Fibroblast of skin of abdomen (primary cell): ENCODE results near the gene ELP4. TPM values are rescaled to one million over a fixed set of nuclear protein-coding genes. Genes with fewer than 3 reads are reported as not detected.
"Not testable (repeated sequence)": the region's sequence is repeated elsewhere in the genome, so short reads cannot be mapped to it uniquely, and the experiment has no call there.

Experiments
- DNase-seq: peaks from one replicate; pipeline ENCODE4 v3.0.0-alpha.2; 2013
- polyA plus RNA-seq, 2 experiments: library from polyadenylated mRNA; unstranded; fragments of 120-200 nt; gene quantifications; one replicate each; pipeline ENCODE4 v1.2.1, GENCODE V29; 2013; ENCODE audit not compliant: insufficient read length in 2 of 2

ELP4 gene, protein sequence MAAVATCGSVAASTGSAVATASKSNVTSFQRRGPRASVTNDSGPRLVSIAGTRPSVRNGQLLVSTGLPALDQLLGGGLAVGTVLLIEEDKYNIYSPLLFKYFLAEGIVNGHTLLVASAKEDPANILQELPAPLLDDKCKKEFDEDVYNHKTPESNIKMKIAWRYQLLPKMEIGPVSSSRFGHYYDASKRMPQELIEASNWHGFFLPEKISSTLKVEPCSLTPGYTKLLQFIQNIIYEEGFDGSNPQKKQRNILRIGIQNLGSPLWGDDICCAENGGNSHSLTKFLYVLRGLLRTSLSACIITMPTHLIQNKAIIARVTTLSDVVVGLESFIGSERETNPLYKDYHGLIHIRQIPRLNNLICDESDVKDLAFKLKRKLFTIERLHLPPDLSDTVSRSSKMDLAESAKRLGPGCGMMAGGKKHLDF
- polyA plus RNA-seq (2013, experiment 1 of 2; ENCODE audit: insufficient read length) = 15.0 TPM
- 15.0 TPM for polyA plus RNA-seq (2013, experiment 2 of 2; ENCODE audit: insufficient read length)

DNA sequence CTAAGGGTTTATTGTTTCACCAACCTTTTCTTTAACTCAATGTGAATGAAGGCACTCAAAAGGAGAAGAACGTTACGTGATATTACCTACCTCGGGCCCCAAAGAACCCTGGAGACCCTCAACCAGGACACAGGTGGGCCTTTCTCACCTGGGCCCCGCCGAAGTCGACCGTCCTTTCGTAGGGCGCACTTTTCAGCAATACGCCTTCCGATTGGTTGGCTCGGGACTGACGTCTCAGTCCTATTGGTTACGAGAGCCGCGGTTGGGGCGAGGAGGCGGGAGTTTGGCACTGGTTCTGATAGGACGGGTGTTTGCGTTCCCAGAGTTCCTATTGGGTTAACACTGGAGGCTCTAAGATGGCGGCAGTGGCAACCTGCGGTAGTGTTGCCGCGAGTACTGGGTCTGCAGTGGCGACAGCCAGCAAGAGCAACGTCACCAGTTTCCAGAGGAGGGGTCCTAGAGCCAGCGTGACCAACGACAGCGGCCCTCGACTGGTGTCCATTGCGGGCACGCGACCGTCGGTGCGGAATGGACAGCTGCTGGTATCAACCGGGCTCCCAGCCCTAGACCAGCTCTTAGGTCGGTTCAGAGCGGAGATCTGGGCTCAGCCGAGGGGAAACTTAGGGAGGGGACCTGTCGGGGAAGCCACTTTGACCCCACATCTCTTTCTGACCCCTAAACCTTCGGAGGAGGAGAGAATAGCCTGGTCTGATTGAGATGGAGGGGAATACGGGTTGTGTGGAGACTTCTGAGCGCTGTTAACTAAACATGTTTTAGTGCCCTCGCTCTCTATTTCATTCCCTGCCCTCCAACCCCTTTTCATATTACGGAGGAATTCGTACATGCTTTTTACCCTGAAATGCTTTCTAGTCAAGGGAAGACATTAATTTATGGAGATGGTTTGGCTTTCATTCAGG, at the start of gene ELP4, which contains the start of gene IMMP1L:
ELP4 (plus strand) TSS at position 339 of the 917 bp plus-strand sequence; CDS start at position 357, 18 bp downstream.
IMMP1L (minus strand) TSS at position 194 of the 917 bp plus-strand sequence. CDS start 46,346 bp downstream, outside the sequence.
- peak; percentile 95 for DNase-seq

DNA sequence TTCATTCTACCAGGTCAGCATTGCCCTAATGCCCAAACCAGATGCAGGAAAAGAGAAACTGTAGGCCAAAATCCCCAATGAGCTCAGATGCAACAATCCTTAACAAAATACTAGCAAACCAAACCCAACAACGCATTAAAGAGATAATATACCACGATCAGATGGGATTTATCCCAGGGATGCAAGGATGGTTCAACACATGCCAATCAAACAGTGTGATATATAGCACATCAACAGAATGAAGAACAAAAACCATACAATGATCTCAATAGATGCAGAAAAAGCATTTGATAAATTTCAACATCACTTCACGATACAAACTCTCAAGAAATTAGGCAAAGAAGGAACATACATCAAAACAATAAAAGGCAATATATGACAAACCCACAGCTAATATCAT, 45.1 kb upstream of the ELP4 start:
- no peak for DNase-seq

DNA sequence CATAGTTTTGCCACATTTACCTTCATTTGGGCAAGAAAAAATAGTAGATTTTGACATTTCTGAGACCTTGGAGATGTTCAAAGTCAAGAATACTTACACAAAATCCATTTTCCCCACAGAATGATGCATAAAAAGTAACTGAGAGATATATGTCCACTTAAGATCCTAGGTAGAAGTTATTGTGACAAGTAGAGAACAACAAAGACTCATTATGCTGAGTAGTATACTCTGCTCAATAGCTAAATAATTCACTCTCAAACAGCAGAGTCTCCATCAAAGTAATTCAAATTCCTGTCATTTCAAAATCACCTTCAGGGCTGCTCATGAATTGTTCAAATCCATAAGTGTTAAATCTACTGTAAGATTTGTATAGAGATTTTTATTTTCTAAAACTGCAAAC, 35.5 kb upstream of the ELP4 start:
- DNase-seq = no peak

- DNase-seq = no peak
Observed at GRCh38 chr11:31477528-31478222, 31.9 kb upstream of the ELP4 start.

GRCh38 chr11:31478223-31478590, 31.4 kb upstream of the ELP4 start:
- no peak for DNase-seq

DNA sequence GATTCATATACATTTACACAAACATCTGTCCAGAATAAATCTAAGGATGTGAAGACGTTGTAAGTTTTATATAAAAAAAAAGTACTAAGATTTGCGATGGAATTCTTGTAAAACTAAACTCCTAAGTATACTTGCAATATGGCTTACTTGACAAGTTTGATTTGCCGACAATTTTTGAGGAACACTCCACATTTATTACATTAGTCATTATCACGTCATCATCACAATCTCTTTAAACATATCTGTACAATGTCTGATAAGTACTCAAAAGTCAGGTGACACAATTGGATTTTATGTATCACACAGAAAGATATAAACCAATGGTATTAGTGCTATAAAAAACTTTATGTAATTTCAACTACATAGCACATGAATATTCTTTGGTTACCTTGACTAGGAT, 30.5 kb upstream of the ELP4 start:
- DNase-seq = no peak

DNA sequence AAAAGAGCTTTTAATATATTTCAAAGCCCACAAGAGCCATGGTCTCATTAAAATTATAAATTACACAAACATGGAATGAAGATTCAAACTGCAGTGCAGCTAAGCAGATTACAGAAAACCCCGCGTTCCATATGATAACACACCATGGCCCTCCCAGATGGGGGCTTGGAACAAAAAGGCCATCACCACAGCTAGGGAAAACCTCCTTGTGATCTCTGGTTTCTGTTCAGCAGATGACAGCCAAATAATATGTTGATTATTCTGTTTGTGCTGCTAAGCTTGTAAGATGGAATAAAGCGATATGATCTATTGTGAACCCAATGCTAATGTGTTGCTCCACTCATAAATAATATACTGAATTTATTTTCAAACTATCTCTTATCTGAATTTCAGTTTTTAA, 28.6 kb upstream of the ELP4 start:
- no peak for DNase-seq

DNA sequence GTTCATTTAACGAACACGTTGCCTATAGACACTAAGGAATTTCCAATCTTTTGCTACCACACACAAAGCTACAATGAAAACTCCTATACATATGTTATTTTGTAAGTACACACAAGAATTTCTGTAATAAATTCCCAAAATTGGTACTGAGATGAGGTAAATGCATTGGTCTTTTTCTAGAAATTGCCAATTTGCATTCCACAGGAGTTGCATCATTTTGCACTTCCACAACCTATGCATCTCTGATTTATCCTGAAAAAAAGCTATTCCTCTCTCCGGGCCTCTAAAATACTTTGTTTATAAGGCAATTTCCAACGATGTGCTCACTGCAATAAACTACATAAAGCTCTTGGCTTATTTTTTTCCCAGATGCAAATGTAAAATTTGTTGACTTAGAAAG, 25.1 kb upstream of the ELP4 start:
- peak; percentile 48 for DNase-seq

DNA sequence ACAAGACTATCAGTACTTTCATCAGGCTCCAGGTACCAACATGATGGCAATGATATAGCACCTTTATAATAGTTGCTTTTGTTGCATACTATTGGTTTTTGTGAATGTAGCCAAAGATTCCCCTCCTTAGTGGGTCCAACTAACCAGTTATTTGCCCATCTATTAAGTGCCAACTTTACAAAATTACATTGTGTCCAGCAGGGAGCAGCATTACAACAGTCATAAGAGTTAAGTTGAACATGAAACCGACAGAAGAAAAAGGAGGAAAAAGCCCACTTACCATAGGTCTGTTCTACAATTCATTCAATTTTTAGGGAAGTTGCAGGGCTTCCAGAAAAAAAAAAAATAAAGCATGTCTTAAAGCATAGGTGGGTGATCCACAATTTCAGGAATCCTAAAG, 21.7 kb upstream of the ELP4 start:
- DNase-seq = peak; percentile 57

DNA sequence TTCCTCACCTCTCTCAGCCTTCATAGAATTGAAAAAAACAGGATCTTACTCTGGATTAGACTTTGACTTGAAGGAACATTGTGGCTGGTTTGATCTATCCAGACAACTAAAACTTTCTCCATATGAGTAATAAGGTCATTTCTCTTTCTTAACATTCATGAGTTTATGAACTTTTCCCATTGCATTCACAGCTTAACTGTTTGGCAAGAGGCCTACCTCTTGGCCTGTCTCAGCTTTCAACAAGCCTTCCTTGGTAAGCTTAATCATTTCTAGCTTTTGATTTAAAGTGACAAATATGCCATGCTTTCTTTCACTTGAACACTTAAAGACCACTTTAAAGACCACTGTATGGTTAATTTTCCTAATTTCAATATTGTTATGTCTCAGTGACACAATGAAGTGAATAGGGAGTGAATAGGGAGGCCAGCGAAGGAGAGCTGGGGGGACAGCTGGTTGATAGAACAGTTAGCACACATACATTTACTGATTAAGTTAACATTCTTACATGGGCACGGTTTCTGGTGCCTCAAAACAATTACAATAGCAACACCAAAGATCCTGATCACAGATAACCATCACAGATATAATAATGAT, 17.1 kb upstream of the ELP4 start:
- peak; percentile 38 for DNase-seq

GRCh38 chr11:31493235-31493634, 16.3 kb upstream of the ELP4 start:
- DNase-seq = no peak

DNA sequence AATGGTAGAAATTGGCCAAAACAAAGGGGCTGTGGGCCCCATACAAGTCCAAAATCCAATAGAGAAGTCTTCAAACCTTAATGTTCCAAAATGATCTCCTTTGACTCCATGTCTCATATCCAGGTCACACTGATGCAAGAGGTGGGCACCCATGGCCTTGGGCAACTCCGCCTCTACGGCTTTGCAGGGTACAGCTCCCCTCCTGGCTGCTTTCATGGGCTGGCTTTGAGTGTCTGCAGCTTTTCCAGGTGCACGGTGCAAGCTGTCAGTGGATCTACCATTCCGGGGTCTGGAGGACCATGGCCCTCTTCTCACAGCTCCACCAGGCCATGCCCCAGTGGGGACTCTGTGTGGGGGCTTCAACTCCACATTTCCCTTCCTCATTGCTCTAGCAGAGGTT, 15.8 kb upstream of the ELP4 start:
- DNase-seq = not testable (repeated sequence)

- DNase-seq = peak; percentile 37
Observed at GRCh38 chr11:31499576-31500178, 9.9 kb upstream of the ELP4 start.

- DNase-seq = peak; percentile 0
Observed at GRCh38 chr11:31500560-31500959, 9.0 kb upstream of the ELP4 start.

GRCh38 chr11:31509051-31509428, 527 bp upstream of the ELP4 start:
- peak; percentile 1 for DNase-seq

DNA sequence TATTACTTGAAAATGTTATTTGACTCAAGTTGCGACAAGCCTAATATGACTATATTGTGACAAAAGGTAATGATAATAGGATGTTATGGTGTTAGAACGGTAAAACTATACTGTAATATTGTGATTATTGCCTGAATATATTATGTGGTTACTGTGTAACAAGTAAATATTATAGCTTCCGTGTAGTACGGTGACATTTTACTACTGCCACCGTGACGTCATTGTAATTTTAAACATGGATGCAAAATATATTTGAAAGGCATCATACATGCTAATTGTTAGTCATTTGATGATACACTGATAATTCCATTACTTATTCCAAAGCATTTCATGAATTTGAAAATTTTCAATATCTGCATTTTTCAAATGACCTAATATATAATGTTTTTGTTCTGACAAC, 2.5 kb downstream of the ELP4 start:
- DNase-seq = no peak

- DNase-seq = no peak
Observed at GRCh38 chr11:31521497-31522150, 12.1 kb downstream of the ELP4 start.

DNA sequence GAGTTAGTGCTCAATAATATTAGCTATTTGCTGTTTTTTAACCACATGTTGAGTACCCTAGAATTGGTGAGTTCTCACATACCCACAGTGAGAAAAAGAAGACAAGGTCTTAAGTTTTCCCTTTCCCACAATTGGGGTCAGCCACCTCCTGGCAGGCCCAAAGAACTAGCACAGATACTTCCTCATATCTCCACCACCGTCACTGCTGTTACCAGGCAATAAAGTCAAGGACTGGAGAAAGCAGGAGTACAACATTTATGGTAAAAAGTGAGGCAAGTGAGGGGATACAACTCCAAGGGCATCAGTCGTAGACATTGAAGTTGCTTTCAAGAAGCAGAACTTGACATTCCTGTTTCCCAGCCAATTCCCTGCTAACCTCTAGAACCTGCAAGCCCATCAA, 19.6 kb downstream of the ELP4 start:
- DNase-seq = no peak

DNA sequence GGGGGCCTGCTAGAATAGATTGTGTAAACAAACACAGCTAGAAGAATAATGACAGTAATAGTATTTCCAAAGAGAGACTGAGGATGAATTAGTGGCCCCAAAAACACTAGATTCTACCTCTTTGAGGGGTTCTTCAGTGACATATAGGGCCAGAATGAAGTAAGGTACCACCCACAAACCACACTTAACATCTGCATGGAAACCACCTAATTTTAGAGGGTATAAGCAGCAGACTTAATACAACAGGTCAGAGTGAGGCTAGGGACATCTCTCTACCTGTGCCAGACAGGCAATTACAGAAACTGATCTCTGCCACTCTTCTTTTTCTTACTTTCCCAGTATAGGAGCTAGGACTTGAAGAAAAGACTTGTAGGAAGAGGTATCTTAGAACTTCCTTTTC, 20.1 kb downstream of the ELP4 start:
- DNase-seq = no peak

DNA sequence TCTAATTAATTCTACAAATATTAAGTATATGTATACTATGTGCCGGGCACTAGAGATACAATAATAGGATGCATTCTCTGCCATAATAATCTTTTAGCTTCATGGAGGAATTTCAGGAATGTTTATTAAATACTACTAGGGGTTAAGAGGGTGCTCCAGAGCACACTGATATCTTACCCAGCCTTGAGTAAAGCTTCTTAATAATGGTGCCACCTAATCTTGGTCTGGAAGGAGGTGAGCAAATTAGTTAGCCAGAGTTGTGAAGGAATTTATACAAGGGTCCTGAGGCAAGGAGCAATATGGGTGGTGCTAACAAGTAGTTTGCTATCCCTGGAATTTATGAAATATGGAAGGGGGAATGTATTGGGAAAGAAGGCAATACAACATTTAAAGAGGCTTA, 21.7 kb downstream of the ELP4 start:
- DNase-seq = no peak

- no peak for DNase-seq
Observed at GRCh38 chr11:31535479-31535878, 25.9 kb downstream of the ELP4 start.
